ENCODE results near the gene CAMSAP1. TPM values are rescaled to one million over a fixed set of nuclear protein-coding genes. Genes with fewer than 3 reads are reported as not detected.

CAMSAP1 gene
- total RNA-seq, 2 donors from 2014 or later, result 19.4 to 21.4 TPM

- Histone ChIP-seq H3K9me3 (no peaks in the 10 kb centered on the region), H3K36me3 (no peaks in the 10 kb centered on the region), H3K4me1 (peaks cover 0 to 11% of the 10 kb centered on the region in 2 donors), H3K4me3 (no peak overlapping the region), H3K27me3 (no peaks in the 10 kb centered on the region), H3K27ac (no peak overlapping the region)
- TF ChIP-seq CTCF (IDR thresholded peaks at IDR 0.05), result no peak
- no peak for DNase-seq (ENCODE audit: low spot score)
These were observed 113.9 kb downstream of the CAMSAP1 start for GRCh38 chr9:135793221-135794056.

- Histone ChIP-seq H3K27ac (no peak overlapping the region), H3K36me3 (no peaks in the 10 kb centered on the region), H3K4me1 (peaks cover 0 to 1% of the 10 kb centered on the region in 2 donors), H3K27me3 (no peaks in the 10 kb centered on the region), H3K4me3 (no peak overlapping the region), H3K9me3 (no peaks in the 10 kb centered on the region)
- no peak for DNase-seq (ENCODE audit: low spot score)
- TF ChIP-seq CTCF (IDR thresholded peaks at IDR 0.05), result no peak
These were observed 114.8 kb downstream of the CAMSAP1 start for GRCh38 chr9:135792268-135793128.

- no peaks in the 10 kb centered on the region for H3K4me1 ChIP-seq
- no peak for DNase-seq (ENCODE audit: low spot score)
- no peak for TF ChIP-seq CTCF (IDR thresholded peaks at IDR 0.05)
- H3K4me3 ChIP-seq, result no peak overlapping the region
- H3K36me3 ChIP-seq, result no peaks in the 10 kb centered on the region
- no peaks in the 10 kb centered on the region for H3K27me3 ChIP-seq
- no peak overlapping the region for H3K27ac ChIP-seq
- no peaks in the 10 kb centered on the region for H3K9me3 ChIP-seq
These were observed 115.7 kb downstream of the CAMSAP1 start for GRCh38 chr9:135791431-135792267.

- no peaks in the 10 kb centered on the region for H3K27me3 ChIP-seq
- TF ChIP-seq CTCF (IDR thresholded peaks at IDR 0.05), result no peak
These were observed 116.5 kb downstream of the CAMSAP1 start for GRCh38 chr9:135790850-135791249.

GRCh38 chr9:135790356-135790755, 117.0 kb downstream of the CAMSAP1 start:
- Histone ChIP-seq H3K4me3 (no peak overlapping the region), H3K9me3 (no peaks in the 10 kb centered on the region), H3K36me3 (no peaks in the 10 kb centered on the region), H3K27ac (no peak overlapping the region), H3K4me1 (no peaks in the 10 kb centered on the region), H3K27me3 (no peaks in the 10 kb centered on the region)
- no peak for TF ChIP-seq CTCF (IDR thresholded peaks at IDR 0.05)
- DNase-seq (ENCODE audit: low spot score), result no peak

More at GRCh38 chr9:135790850-135791249, 116.5 kb downstream of the CAMSAP1 start:
- Histone ChIP-seq H3K27ac (no peak overlapping the region), H3K4me3 (no peak overlapping the region), H3K4me1 (no peaks in the 10 kb centered on the region), H3K9me3 (no peaks in the 10 kb centered on the region), H3K36me3 (no peaks in the 10 kb centered on the region)
- no peak for DNase-seq (ENCODE audit: low spot score)

All from right atrium auricular region (tissue), 2 donors.